ENCODE results near the gene C4BPB.

C4BPB gene

DNA sequence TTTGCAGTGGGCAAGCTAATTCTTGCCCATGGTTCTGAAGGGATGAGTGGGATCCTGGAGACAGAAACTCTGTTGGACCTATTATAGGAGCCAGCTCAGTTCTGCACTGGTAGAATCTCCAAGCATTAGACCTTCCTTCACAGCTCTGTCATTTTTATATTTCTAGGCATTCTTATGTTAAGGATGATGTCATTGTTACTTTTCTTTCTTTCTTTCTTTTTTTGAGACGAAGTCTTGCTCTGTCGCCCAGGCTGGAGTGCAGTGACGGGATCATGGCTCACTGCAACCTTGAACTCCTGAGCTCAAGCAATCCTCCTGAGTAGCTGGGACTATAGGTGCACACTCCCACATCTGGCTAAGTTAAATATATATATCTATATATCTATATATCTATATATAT is 28.1 kb upstream of the C4BPB start:
- no peak for DNase-seq

DNA sequence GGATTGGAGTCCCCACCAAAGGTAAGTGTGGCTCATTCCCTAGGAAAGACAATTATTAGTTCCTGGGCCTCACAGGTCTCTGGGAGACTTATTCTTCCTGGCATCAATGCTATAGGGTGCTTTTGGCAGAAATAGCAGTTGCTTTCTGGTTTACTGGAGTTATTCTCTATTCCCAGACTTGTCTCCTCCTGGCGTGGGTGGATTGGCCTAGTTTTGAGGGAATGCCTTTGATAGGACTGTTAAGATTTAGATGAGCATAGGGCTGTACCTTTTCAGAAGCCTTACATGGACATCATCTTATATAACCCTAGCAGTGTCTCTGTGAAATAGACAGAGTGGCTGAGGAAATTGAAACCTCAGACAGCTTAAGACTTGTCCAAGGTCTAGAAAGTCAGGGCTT is 26.6 kb upstream of the C4BPB start:
- DNase-seq: no peak

DNA sequence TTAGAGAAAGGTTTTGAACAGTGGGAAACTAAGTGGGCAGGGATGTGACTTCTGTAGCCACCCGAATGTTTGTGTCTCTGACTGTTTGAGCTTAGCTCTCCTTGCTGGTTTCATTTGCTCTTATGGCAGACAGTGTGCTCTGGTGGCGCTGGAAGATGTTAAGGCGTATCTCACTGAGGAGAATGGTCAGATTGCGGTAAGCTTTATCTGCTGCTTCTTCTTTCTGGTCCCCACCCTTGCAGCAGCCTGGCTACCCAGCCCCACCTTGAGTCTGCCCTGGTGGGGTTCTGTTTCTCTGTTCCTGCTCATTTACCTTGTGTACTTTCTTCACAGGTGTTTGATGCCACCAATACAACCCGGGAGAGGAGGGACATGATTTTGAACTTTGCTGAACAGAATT is 25.6 kb upstream of the C4BPB start:
- no peak for DNase-seq

DNA sequence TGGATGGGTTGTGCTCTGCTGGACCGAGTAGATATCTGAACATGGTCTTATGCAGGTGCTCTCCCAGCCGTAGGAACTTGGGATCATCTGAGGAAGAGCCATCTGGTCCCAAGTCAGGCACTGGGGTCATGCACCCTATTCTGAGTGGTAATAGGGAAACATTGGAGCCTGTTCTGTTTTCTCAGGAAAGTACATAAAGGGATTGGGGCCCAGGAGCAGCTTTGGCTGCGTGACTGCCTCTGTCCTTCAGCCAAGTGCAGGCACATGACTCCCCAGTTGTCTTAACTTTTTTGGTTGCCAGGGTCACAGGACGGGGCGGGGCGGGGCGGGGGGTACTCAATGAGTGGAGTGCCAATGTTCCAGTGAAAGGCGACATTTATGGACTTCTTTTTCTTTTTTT is 24.1 kb upstream of the C4BPB start:
- no peak for DNase-seq

DNA sequence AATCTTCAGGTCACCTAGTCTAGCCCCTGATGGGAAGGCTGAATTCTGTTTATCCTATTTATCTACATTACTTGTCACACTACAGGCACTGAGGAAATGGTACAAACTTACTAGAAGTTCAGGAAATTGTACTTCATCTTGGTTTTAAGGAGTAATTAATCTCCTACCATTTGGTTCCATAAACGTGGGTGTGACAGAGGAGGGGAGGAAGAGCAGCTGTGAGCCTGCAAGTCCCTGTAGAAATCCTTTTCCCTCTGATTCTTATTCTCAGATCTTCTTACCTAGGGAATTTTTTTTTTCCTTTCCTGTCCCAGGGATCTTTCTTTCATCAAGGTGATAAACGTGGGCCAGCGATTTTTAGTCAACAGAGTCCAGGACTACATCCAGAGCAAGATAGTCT is 21.5 kb upstream of the C4BPB start:
- DNase-seq: no peak

DNA sequence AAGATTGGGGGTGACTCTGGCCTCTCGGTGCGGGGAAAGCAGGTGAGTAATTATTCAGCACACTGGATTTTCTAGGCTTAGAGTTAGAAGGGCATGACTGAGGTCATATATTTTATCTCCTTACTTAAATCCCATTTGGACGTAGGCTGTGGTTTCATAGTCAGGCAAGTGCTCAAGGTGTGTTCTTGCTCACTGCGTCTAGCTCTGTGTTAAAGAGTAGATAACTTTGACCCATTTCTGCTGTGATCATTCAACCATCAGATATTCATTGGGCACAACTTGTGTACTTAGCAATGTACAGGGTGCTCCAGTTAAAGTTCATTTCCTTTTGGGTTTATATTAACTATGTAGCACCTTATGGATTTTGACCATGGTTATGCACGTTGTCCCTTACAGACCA is 21.0 kb upstream of the C4BPB start:
- DNase-seq: no peak

- no peak for DNase-seq
Measured at GRCh38 chr1:207069061-207069460, 19.6 kb upstream of the C4BPB start.

DNA sequence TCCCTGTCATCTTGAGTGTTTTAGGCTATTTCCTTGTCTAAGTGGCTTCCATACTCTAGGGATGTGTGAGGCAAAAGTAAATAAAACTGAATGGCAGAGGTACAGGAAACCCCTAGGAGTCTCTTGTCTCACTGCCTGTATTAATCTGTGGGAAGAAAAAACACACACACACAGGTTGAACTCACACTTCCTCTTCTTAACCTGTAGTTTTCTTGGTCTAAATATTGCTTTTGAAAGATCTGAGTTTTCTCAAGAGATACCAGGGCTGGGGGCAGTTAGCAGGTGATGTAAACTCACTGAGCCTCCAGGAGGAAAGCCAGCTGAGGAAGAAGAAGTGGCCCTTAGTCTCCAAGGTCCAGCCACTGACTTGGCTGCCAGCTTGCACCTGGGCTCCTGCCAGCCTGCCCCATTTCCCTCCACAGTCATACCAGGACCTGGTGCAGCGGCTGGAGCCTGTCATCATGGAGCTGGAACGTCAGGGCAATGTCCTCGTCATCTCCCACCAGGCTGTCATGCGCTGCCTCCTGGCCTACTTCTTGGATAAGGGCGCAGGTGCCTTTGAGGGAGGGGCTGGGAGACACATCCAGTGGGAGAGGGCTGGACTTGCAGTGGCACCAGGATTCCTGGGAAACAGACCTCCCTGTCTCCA is 18.7 kb upstream of the C4BPB start:
- no peak for DNase-seq

DNA sequence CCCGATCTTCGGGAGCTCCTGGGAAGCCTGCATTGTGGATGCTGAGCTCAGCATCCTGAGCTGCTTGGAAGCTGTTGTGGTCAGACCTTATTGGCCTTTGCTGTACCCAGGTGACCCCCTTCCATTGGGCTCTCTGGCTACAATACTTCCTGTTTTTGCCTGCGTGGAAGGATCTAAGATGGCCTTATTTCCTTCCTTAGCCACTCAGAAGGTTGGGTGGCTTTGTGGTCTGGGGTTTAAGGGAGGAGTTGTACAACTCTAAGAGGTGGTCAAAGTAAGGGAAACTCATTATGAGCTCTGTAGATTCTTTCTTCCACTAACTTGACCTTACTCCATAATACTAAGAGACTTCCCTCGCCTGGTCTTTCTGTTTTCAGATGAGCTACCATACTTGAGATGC is 17.8 kb upstream of the C4BPB start:
- no peak for DNase-seq

DNA sequence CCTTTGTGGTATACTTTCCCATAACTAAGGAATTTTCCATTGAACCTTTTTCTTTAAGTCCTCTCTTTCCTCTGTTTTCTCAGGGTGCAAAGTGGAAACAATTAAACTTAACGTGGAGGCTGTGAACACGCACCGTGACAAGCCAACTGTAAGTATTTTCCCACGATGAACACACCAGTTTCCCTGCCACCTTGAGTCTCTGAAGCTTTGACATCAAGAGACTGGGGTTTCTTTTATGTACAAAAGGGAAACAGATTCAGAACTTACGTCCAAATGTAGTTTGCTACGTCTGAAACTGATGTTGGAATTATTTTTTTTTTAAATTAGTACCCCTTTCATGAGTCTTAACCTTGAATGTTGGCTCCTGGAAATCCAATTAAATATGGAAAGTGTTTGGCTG is 17.2 kb upstream of the C4BPB start:
- no peak for DNase-seq

GRCh38 chr1:207072233-207072632 is 16.4 kb upstream of the C4BPB start:
- DNase-seq: no peak

DNA sequence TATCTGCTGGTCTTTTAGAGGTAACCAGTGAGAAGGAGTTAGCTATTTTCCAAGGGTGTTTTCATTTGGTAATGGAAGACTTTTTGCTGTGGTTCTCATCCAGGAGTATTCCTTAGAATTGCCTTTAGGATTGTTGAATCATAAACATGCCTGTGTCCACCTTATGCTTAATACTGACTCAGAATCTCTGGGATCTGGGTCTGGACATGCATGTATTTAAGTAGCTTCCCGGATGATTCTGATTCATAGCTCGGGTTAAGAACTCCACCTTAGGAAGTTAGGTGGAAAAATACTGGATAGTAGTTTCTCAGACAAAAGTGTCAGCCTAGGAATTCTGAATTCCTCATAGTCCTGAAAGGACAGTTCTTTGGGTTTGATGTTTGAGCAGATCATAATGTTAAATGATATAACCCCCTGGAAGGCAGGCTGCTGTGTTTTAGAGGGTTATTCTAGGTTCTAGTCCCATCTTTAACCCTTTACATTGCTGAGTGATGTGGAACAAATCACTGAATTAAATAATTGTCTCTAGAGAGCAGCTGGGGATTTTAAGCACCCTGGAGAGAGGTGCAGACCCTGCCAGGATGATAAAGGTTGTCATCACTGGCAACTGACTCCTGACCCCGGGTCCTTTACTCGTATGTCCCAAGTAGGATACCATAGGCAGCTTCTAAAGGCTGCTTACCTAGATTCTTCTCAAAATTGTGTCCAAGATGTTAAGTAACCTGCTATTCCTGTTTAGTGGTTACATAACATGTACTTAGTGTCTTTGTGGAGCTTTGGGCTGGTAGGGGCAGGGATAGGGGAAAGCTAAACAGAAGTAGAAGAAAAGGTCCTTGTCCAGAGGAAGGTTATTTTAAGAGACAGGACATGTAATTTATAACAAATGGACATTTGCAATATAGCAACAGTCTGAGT is 14.5 kb upstream of the C4BPB start:
- no peak for DNase-seq

DNA sequence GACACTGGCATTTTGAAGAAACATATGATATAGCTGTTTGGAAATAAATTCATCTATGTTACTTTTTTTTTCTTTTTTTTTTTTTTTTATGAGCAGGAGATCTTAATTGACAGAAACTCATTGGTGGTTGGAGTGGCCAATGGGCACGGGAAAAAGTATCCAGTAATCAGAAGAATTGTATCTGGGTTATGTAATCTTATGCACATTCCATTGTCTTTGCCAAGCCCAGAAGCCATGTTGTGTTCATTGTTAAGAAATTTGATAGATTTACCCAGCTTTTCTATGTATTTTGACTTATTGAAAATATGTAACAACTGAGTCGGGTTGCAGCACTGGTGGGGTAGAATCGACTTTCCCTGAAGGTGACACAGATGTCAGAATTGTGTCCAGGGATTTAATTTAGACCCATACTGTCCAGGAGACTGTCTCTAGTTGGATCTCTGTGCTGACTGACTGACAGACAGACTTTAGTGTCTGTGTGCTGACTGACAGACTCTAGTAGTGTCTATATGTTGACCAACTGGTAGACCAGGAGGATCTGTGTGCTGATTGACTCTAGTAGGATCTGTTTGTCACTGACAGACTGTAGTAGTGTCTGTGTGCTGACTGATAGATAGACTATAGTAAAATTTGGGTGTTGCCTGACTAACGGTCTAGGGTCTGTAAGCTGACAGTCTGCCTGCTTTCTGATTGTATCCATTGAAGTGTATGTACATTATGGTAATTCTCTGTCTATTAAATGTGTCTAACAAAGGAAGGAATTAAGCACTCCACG is 12.3 kb upstream of the C4BPB start:
- no peak for DNase-seq

GRCh38 chr1:207077012-207077411 is 11.6 kb upstream of the C4BPB start:
- DNase-seq: no peak

- peak; percentile 9 to 34 for DNase-seq
Measured at GRCh38 chr1:207077470-207078377, 10.9 kb upstream of the C4BPB start.

DNA sequence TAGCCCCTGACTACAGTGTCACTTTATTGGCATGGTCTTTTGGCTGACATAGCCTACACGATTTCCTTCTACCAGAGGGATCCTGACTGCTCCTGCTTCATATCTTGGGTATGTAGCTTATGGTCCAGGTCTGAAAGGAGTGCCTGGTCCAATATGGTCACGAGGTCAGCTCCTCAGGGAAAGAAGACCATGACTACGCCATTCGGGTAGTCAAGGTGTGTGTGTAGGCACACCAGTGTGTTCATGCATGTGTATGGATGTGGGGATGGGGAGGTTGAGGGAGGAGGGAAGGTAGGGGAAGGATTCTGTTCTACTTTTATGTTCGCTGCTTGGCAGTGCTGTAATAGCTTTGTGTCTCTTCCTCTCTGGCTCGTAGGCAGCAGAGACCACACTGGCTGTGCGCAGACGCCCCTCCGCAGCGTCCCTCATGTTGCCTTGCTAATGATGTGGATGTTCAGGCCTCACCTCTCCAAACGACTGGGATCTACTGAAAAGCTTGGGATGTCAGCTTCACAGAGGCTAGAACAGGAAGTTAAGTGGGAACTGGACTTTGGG is 10.0 kb upstream of the C4BPB start:
- DNase-seq: no peak

GRCh38 chr1:207079706-207080241 is 8.9 kb upstream of the C4BPB start:
- DNase-seq: no peak

- DNase-seq: no peak
Measured at GRCh38 chr1:207081088-207081487, 7.6 kb upstream of the C4BPB start.

- no peak for DNase-seq
Measured at GRCh38 chr1:207081806-207082205, 6.9 kb upstream of the C4BPB start.

- DNase-seq: no peak
Measured at GRCh38 chr1:207084232-207084631, 4.4 kb upstream of the C4BPB start.

DNA sequence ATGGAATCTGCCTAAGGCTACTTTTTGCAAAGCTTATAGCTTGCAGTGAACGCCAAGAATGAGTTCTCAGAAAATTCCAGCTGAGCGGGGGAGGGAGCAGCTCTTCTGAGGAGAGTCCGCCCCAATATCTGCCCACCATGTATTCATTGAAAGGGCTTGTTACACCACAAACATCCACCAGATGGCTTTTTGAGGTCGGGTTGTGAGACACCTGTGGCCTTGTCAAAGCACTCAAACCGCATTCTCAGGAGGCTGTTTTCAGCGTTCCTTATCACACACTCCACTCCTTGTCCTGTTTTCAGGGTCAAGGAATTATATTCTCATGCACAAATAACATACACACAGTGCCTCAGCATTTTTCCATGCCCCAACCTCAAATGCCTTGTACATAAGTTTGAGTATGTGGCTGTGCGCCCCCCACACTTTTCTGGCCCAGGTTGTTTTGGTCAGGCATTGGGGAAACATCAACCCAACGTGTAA is 3.9 kb upstream of the C4BPB start:
- DNase-seq: peak; percentile 56 to 66

DNA sequence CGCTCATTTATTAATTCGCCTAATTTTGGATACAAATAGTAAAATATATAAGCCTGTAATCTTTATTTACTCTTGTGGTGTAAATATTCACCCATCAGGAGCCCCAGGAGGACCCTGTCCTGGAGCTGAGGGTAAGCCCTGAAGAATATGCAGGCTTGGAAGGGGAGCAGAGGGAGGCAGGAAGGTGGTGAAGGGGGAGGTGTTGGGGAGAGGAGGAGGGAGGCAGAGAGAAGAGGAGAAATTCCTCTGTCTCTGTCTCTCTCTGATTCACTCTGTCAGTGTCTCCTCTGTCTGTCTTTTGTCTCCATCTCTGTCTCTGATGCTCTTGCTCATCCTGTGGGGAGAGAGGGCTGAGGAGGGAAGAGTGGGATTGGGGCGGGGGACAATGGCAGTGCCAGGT is 2.8 kb upstream of the C4BPB start:
- DNase-seq: no peak

Measured in SHP77 (cell line).